Measurements from ENCODE around the gene DIS3L2. TPM values are rescaled to one million over a fixed set of nuclear protein-coding genes. Genes with fewer than 3 reads are reported as not detected.

DIS3L2 gene
- total and polyA plus RNA-seq, 2 of the 8 experiments (the other 6 are each of a cell fraction or from before 2014, with no cell fraction given) = 11.5 to 21.6 TPM

DNA sequence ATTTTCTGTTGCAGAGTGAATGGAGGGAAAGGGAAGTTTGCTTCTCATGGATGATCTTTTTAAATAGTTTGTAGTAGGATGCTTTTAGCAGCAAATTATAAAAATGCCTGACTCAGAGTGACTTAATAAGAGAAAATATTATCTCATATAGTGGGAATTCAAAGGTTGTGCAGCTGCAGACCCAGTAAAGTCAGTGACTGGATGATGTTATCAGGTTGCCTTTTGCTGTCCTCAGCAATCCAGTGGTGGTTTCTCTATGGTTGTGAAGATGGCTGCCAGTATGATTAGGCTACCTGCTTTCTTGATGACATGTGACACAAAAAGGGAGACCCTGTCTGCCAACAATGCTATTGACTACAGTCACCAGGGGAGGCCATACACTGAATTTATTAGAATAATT, 184.8 kb downstream of the DIS3L2 start:
- TF ChIP-seq NANOG (IDR thresholded peaks at IDR 0.05; ENCODE audit: insufficient read depth, low read depth, low read length, poor library complexity, severe bottlenecking) = no peak
- TF ChIP-seq TEAD4 (IDR thresholded peaks at IDR 0.05; ENCODE audit: low read depth, low read length) = no peak
- no peak for TF ChIP-seq SRF (IDR thresholded peaks at IDR 0.05; ENCODE audit: low read depth, low read length)
- TF ChIP-seq EGR1 (IDR thresholded peaks at IDR 0.05; ENCODE audit: borderline replicate concordance, low read depth, low read length) = no peak
- TF ChIP-seq RNF2 (IDR thresholded peaks at IDR 0.05; ENCODE audit: borderline replicate concordance, low read depth, low read length, missing control alignments, poor library complexity, severe bottlenecking) = no peak
- TF ChIP-seq SIX5 (IDR thresholded peaks at IDR 0.05; ENCODE audit: low read depth, low read length) = no peak
- Histone ChIP-seq H3K9me3 (ENCODE audit: insufficient read depth in 2 of 2, low read depth in 1 of 2, low read length in 1 of 2) (no peaks in the 10 kb centered on the region), H2BK20ac (ENCODE audit: low read length) (no peak overlapping the region), H3K14ac (ENCODE audit: insufficient read length) (no peak overlapping the region), H3K56ac (replicated peaks; ENCODE audit: insufficient read length, low read depth, low read length) (no peak overlapping the region), H2AK5ac (ENCODE audit: low read depth, low read length) (no peak overlapping the region), H3K79me1 (ENCODE audit: low read depth, low read length) (no peaks in the 10 kb centered on the region), H4K5ac (ENCODE audit: insufficient read length, low read depth, low read length) (no peak overlapping the region), H4K91ac (replicated peaks; ENCODE audit: insufficient read length, low read length) (no peak overlapping the region), H3K27ac (ENCODE audit: low read depth, low read length) (no peak overlapping the region), H2BK15ac (ENCODE audit: low read length) (no peak overlapping the region), H2AFZ (ENCODE audit: low read length) (no peak overlapping the region), H2BK120ac (replicated peaks; ENCODE audit: low read depth, low read length) (no peak overlapping the region), H3K9ac (replicated peaks in 1 of 4; ENCODE audit: extremely low read depth in 1 of 4, low read depth in 3 of 4, low read length in 3 of 4) (no peak overlapping the region), H3K4ac (replicated peaks; ENCODE audit: insufficient read length, low read depth, low read length) (peak overlapping the region; percentile 67), H3K4me2 (ENCODE audit: insufficient read depth in 1 of 2, low read depth in 2 of 2, low read length in 2 of 2) (no peak overlapping the region), H2BK12ac (ENCODE audit: low read depth, low read length) (no peak overlapping the region), H3K18ac (ENCODE audit: extremely low read depth, low read length) (no peak overlapping the region), H4K20me1 (replicated peaks in 1 of 2; ENCODE audit: control insufficient read depth in 1 of 2, insufficient read depth in 2 of 2, low read length in 2 of 2) (no peaks in the 10 kb centered on the region), H3K4me3 (ENCODE audit: extremely low read depth in 1 of 4, insufficient read depth in 2 of 4, low read depth in 3 of 4, low read length in 4 of 4) (no peak overlapping the region), H3K23ac (ENCODE audit: insufficient read length) (no peak overlapping the region), H3K36me3 (ENCODE audit: control insufficient read depth in 2 of 4, insufficient read depth in 4 of 4, low read length in 3 of 4) (no peaks in the 10 kb centered on the region), H2BK5ac (ENCODE audit: low read depth, low read length) (no peak overlapping the region), H4K8ac (ENCODE audit: extremely low read depth, insufficient read depth, low read length) (no peak overlapping the region), H3K23me2 (ENCODE audit: low read depth, low read length) (no peaks in the 10 kb centered on the region), H3K4me1 (replicated peaks in 1 of 4; ENCODE audit: control insufficient read depth in 3 of 4, insufficient read depth in 4 of 4, low read length in 3 of 4) (no peaks in the 10 kb centered on the region), H3K79me2 (ENCODE audit: control insufficient read depth in 1 of 2, insufficient read depth in 2 of 2, low read length in 2 of 2) (no peaks in the 10 kb centered on the region), H3K27me3 (replicated peaks in 1 of 4; ENCODE audit: control insufficient read depth in 3 of 4, extremely low read depth in 1 of 4, insufficient read depth in 3 of 4, low read length in 3 of 4) (no peaks in the 10 kb centered on the region)
- POLR2A ChIA-PET (ENCODE audit: partially characterized antibody) = no interaction called here
- FAIRE-seq (no peak), DNase-seq (ENCODE audit: low read depth in 1 of 2, low spot score in 2 of 2) (no peak)
- CTCF ChIA-PET (ENCODE audit: partially characterized antibody) = interaction anchor here (0.8 to 1.5 kb wide), 4 partner anchors 10 to 235 kb away, joined by 3 to 4 read pairs (median 3); no protein-coding TSS in a partner anchor

All from H1 (cell line).